ENCODE measurements around the gene CDHR5.

CDHR5 gene

DNA sequence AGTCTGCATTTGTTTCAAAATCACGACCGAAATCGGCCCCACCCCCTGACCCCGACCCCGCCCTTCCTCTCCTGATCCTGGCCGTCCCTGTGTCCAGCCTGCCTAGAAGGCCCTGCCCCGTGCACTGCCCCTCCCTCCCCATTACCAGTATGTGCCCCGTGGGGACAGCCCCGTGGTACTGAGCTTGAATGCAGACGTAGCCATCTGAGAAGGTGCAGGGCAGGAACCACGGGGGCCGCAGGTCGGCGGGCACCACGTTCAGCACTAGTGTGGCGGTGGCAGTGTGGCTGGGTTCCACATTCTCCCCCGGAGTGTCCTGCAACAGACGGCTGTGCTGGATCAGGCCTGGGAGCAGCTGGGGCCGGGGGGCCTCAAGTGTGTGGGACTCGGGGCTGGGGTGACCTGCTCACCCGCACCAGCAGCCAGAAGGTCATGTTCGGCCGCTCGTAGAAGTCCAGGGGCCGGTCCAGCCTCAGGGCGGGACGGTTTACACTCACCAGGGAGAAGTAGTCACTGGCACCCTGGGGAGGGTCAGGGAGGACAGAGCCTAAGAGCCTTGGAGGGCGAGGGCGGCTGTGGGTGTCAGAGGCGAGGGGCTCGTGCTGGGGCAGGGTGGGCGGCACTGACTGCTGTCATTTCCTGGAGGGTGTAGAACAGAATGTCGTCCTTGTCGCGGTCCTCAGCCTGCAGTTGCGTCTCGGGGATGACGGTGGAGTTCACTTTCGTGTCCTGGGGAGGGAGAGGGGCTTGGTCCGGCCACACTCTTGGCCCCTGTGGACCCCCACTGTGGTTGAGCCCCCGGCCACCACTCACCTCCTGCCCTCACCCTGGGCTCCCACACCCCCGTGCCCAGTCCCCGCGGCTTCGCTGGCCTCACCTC, 3.6 kb downstream of the CDHR5 start:
- H3K4me3 Mint-ChIP-seq, result no peak overlapping the region
- H3K4me1 Mint-ChIP-seq, result no peaks in the 10 kb centered on the region
- TF ChIP-seq, protein P1, sequence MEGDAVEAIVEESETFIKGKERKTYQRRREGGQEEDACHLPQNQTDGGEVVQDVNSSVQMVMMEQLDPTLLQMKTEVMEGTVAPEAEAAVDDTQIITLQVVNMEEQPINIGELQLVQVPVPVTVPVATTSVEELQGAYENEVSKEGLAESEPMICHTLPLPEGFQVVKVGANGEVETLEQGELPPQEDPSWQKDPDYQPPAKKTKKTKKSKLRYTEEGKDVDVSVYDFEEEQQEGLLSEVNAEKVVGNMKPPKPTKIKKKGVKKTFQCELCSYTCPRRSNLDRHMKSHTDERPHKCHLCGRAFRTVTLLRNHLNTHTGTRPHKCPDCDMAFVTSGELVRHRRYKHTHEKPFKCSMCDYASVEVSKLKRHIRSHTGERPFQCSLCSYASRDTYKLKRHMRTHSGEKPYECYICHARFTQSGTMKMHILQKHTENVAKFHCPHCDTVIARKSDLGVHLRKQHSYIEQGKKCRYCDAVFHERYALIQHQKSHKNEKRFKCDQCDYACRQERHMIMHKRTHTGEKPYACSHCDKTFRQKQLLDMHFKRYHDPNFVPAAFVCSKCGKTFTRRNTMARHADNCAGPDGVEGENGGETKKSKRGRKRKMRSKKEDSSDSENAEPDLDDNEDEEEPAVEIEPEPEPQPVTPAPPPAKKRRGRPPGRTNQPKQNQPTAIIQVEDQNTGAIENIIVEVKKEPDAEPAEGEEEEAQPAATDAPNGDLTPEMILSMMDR (IDR thresholded peaks at IDR 0.05; ENCODE audit: unreplicated experiment in 3 of 3), result no peak
- no peak overlapping the region for H3K27ac Mint-ChIP-seq
- H3K9me3 Mint-ChIP-seq, result no peaks in the 10 kb centered on the region
- H3K27me3 Mint-ChIP-seq (ENCODE audit: low read depth), result peaks cover 14% of the 10 kb centered on the region
- H3K36me3 Mint-ChIP-seq (ENCODE audit: low read depth), result no peaks in the 10 kb centered on the region

DNA sequence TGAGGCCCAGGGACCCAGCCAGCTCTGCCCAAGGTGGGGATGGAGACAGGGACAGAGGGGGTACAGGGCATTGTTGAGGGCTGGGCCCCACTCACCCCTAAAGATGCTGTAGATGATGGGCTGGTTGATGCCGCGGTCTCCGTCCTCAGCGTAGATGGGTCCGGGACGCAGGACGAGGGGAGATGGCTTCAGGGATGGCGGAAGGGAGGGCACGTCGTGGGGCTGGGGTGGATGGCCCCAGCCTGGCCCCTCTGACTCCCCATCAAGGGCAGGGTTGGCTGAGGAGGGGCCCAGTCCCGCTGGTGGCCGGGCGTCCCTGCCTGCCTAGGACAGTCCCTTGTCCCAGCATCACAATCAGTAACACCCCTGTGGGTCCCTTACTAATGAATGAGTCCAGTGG, 4.6 kb downstream of the CDHR5 start:
- no peaks in the 10 kb centered on the region for H3K9me3 Mint-ChIP-seq
- peaks cover 9% of the 10 kb centered on the region for H3K27me3 Mint-ChIP-seq (ENCODE audit: low read depth)
- H3K36me3 Mint-ChIP-seq (ENCODE audit: low read depth), result no peaks in the 10 kb centered on the region
- TF ChIP-seq, protein P1 (IDR thresholded peaks at IDR 0.05; ENCODE audit: unreplicated experiment in 3 of 3), result no peak
- peaks cover 5% of the 10 kb centered on the region for H3K4me1 Mint-ChIP-seq
- H3K4me3 Mint-ChIP-seq, result no peak overlapping the region
- H3K27ac Mint-ChIP-seq, result no peak overlapping the region

DNA sequence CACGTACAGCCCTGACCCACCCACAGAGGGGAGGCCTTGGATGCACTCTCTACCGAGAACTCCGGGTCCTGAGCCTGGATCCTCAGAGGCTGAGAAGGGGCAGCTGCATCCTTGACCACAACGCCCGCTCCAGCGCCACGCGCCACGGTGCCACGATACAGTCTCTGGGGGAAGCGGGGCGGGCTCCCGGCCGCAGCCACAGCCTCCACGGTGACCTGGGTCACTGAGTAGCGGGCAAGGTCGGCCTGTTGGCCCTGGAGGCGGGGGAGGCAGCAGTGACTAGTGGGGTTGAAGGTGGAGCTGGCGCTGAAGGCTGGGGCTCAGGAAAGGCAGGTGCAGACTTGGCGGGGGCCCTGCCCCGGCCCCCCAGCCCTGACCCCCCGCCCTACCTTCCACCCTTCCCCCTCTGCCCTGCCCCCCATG, 5.1 kb downstream of the CDHR5 start:
- no peaks in the 10 kb centered on the region for H3K9me3 Mint-ChIP-seq
- H3K27me3 Mint-ChIP-seq (ENCODE audit: low read depth), result peaks cover 9% of the 10 kb centered on the region
- H3K36me3 Mint-ChIP-seq (ENCODE audit: low read depth), result no peaks in the 10 kb centered on the region
- no peak overlapping the region for H3K27ac Mint-ChIP-seq
- H3K4me1 Mint-ChIP-seq, result peaks cover 5% of the 10 kb centered on the region
- H3K4me3 Mint-ChIP-seq, result peak overlapping the region in 1 of 3 experiments; percentile 14
- TF ChIP-seq, protein P1 (IDR thresholded peaks at IDR 0.05; ENCODE audit: unreplicated experiment in 3 of 3), result no peak

DNA sequence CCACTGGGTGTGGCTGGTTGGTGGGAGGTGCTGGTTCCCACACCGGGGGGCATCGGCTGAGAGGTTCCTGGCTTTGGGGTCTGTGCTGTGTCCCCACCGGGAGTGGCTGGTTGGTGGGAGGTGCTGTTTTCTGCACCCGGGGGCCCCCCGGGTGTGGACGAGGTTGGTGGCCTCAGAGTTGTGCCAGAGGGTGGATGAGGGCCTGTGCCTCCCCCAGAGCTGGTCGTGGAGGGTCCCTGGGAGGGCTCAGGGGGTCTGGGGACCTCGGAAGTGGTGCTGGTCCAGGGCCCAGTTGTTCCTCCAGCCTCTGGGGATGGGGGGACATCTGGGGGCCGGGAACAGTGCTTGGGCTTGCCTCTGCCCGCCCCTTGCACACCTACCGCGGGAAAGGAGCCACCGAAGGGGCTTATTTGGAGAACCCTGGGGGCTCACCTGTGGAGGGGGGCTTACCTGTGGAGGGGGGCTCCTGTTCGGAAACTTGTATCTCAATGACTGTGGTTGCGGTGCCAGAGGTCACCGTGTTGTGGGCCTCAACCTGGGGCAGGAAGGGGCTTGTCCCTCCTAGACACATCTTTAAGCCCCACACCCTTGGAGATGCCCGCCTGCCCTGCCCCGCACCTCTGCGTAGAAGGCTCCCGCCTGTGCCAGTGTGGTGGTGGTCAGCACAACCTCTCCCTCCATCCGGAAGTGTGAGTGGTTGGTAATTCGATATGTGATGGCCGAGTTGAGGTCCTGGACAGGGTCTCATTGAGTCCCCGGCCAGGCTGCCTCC, 5.7 kb downstream of the CDHR5 start:
- TF ChIP-seq, protein P1 (IDR thresholded peaks at IDR 0.05; ENCODE audit: unreplicated experiment in 3 of 3), result no peak

DNA sequence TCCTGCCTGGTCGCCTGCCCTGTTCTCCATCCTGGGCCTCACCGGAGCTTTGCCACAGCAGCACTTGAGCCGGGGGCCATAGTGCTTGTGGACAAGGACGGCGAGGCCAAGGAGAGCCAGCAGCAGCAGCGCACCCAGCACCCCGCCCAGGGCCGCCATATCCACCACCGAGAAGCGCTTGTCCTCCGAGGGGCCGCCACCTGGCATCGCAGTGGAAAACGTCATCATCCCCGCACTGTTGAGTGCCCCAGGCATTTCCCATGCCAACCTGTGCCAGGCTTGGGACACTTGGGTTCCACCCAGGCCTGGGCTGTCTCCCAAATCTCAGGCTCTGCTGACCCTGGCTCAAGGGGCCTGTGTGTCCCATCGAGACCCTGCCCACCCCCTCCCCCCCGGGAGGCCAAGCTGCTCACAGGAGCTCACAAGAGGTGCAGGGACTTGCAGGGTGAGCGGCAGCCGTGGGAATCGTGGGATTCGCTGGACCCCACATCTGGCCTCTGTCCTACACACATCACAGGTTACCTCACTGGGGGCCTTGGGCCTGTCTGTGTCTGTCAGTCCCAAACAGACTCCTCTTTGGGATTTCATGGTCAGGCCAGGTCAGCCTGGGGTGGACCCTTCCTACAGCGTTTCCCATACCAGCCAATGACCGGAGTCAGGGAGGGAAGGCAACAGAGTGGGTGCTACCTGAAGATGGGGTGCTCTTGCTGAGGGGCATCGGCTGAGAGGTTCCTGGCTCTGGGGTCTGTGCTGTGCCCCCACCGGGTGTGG, 6.7 kb downstream of the CDHR5 start:
- H3K27me3 Mint-ChIP-seq (ENCODE audit: low read depth), result peaks cover 2% of the 10 kb centered on the region
- no peaks in the 10 kb centered on the region for H3K36me3 Mint-ChIP-seq (ENCODE audit: low read depth)
- H3K4me3 Mint-ChIP-seq, result no peak overlapping the region
- no peak overlapping the region for H3K27ac Mint-ChIP-seq
- peaks cover 5% of the 10 kb centered on the region for H3K4me1 Mint-ChIP-seq
- no peaks in the 10 kb centered on the region for H3K9me3 Mint-ChIP-seq
- TF ChIP-seq, protein P1 (IDR thresholded peaks at IDR 0.05; ENCODE audit: unreplicated experiment in 3 of 3), result no peak

More for the DNA sequence above, 5.7 kb downstream of the CDHR5 start:
- H3K4me1 Mint-ChIP-seq, result peaks cover 5% of the 10 kb centered on the region
- peaks cover 9% of the 10 kb centered on the region for H3K27me3 Mint-ChIP-seq (ENCODE audit: low read depth)
- H3K9me3 Mint-ChIP-seq, result no peaks in the 10 kb centered on the region
- H3K27ac Mint-ChIP-seq, result no peak overlapping the region
- no peaks in the 10 kb centered on the region for H3K36me3 Mint-ChIP-seq (ENCODE audit: low read depth)
- H3K4me3 Mint-ChIP-seq, result peak overlapping the region in 1 of 3 experiments; percentile 14
